A549 (cell line): ENCODE results near the gene APCS. TPM values are rescaled to one million over a fixed set of nuclear protein-coding genes. Genes with fewer than 3 reads are reported as not detected.
A peak's percentile ranks its signal among the peaks of the same experiment; 100 is the strongest.

Experiments used
- ATAC-seq, 2 experiments: fragments of 200-7000 bp in 1 of 2; fragments of >200 bp in 1 of 2; cut with Nextera tagmentation in 1 of 2; cut with Tn5 transposase in 1 of 2; 3 replicates each; pipeline versions ENCODE4 v1.8.0 to v1.9.1; 2018 to 2020; ENCODE audit warnings: mild to moderate bottlenecking in 1 of 2, moderate library complexity in 1 of 2
- CTCF ChIA-PET: fragments of 300-600 bp; sonication (Branson Sonifier 250); formaldehyde crosslinking; extraction: SDS; loops from one replicate; lab custom pipeline; 2021; ENCODE audit warnings: antibody characterized with exemption, inconsistent platforms; lab: Yijun Ruan, JAX
- POLR2A ChIA-PET: fragments of 350-600 bp; formaldehyde crosslinking; extraction: SDS; loops from one replicate; lab custom pipeline; 2021; ENCODE audit warnings: antibody characterized with exemption, inconsistent platforms; lab: Yijun Ruan, JAX
- DNase-seq, 2 experiments: peaks; one replicate each; pipeline versions ENCODE4 v3.0.0 to v3.0.0-alpha.2; 2011 to 2016; ENCODE audit warnings: low read depth in 1 of 2, low spot score in 1 of 2
- FAIRE-seq: peaks from 2 replicates; lab custom pipeline; 2011; peaks lifted over from hg19 to GRCh38; lab: Jason Lieb, UNC
- H3K27ac ChIP-seq, 2 experiments: fragments of >200 bp; sonication (Bioruptor Twin); formaldehyde crosslinking; 3 replicates each; pipeline ENCODE4 v1.5.1; 2016 to 2017
- H3K4me1 ChIP-seq: fragments of >200 bp; sonication (Bioruptor Twin); formaldehyde crosslinking; 3 replicates; pipeline ENCODE4 v1.6.1; 2016
- H3K4me2 ChIP-seq: fragments of >200 bp; sonication (Bioruptor Twin); formaldehyde crosslinking; 3 replicates; pipeline ENCODE4 v1.6.1; 2016
- H3K4me3 ChIP-seq: fragments of >200 bp; sonication (Bioruptor Twin); formaldehyde crosslinking; 3 replicates; pipeline ENCODE4 v1.5.1; 2016
- H3K9me3 ChIP-seq: fragments of >200 bp; sonication (Bioruptor Twin); formaldehyde crosslinking; 3 replicates; pipeline ENCODE4 v1.6.1; 2016
- BHLHE40 ChIP-seq: IDR thresholded peaks from 2 replicates; pipeline ENCODE4 v1.6.1; 2012; ENCODE audit warnings: low read depth, low read length, inconsistent platforms
- CEBPB ChIP-seq, 2 experiments: fragments of >200 bp in 1 of 2; sonication (Bioruptor Twin) in 1 of 2; formaldehyde crosslinking in 1 of 2; IDR thresholded peaks; 2 replicates each; pipeline ENCODE4 v1.6.1; 2012 to 2016
- CHD2 ChIP-seq: fragments of 150-350 bp; IDR thresholded peaks from 2 replicates; pipeline ENCODE4 v1.6.1; 2014; ENCODE audit warnings: low read length; ENCODE audit not compliant: partially characterized antibody
- EP300 ChIP-seq, 2 experiments: fragments of >200 bp; sonication (Bioruptor Twin); formaldehyde crosslinking; IDR thresholded peaks; 2 replicates in 1 of 2; 3 replicates in 1 of 2; pipeline ENCODE4 v1.6.1; 2016 to 2017
- ESRRA ChIP-seq: fragments of 150-350 bp; IDR thresholded peaks from 2 replicates; pipeline ENCODE4 v1.6.1; 2014; ENCODE audit warnings: mild to moderate bottlenecking, low read length, borderline replicate concordance
- FOSB ChIP-seq: fragments of 250-450 bp; sonication (Bioruptor Pico); IDR thresholded peaks from 2 replicates; pipeline ENCODE4 v1.5.0; 2020; ENCODE audit warnings: mild to moderate bottlenecking, moderate library complexity
- HDAC2 ChIP-seq: fragments of 200-600 bp; sonication (generic); IDR thresholded peaks from 2 replicates; pipeline ENCODE4 v1.6.1; 2016
- HEYL ChIP-seq: fragments of 250-450 bp; sonication (Bioruptor Pico); IDR thresholded peaks from 2 replicates; pipeline ENCODE4 v1.8.0; 2021; ENCODE audit warnings: mild to moderate bottlenecking, moderate library complexity
- HOXA7 ChIP-seq: fragments of 250-450 bp; sonication (Bioruptor Pico); IDR thresholded peaks from 2 replicates; pipeline ENCODE4 v1.5.0; 2020; ENCODE audit warnings: mild to moderate bottlenecking, moderate library complexity
- HOXB5 ChIP-seq: fragments of 250-450 bp; sonication (Bioruptor Pico); IDR thresholded peaks from 2 replicates; pipeline ENCODE4 v1.5.0; 2020; ENCODE audit warnings: mild to moderate bottlenecking, moderate library complexity
- JUN ChIP-seq, 2 experiments: fragments of >200 bp; sonication (Bioruptor Twin); formaldehyde crosslinking; IDR thresholded peaks; 2 replicates in 1 of 2; 3 replicates in 1 of 2; pipeline ENCODE4 v1.6.1; 2016 to 2017
- KDM5A ChIP-seq: fragments of 200-600 bp; sonication (generic); IDR thresholded peaks from 2 replicates; pipeline ENCODE4 v1.6.1; 2016; ENCODE audit warnings: antibody characterized with exemption, mild to moderate bottlenecking
- MAZ ChIP-seq: fragments of 150-350 bp; IDR thresholded peaks from 2 replicates; pipeline ENCODE4 v1.6.1; 2014; ENCODE audit warnings: antibody characterized with exemption, low read depth, low read length, borderline replicate concordance
- RARB ChIP-seq: fragments of 250-450 bp; sonication (Bioruptor Pico); IDR thresholded peaks from 2 replicates; pipeline ENCODE4 v1.8.0; 2021; ENCODE audit warnings: mild to moderate bottlenecking, moderate library complexity
- RCOR1 ChIP-seq: fragments of 150-350 bp; IDR thresholded peaks from 2 replicates; pipeline ENCODE4 v1.6.1; 2014; ENCODE audit warnings: antibody characterized with exemption, low read length, low read depth
- RFX5 ChIP-seq: fragments of 450-650 bp; IDR thresholded peaks from 2 replicates; pipeline ENCODE4 v1.7.1; 2014; ENCODE audit warnings: antibody characterized with exemption, mild to moderate bottlenecking, moderate library complexity
- TFCP2L1 ChIP-seq: fragments of 250-450 bp; sonication (Bioruptor Pico); IDR thresholded peaks from 2 replicates; pipeline ENCODE4 v1.5.0; 2021; ENCODE audit warnings: mild to moderate bottlenecking
- ZFP36 ChIP-seq: fragments of 450-650 bp; IDR thresholded peaks from 2 replicates; pipeline ENCODE4 v1.6.1; 2014; ENCODE audit warnings: borderline replicate concordance; ENCODE audit not compliant: partially characterized antibody
- ZNF302 ChIP-seq: fragments of 250-450 bp; sonication (Bioruptor Pico); IDR thresholded peaks from 2 replicates; pipeline ENCODE4 v1.9.0; 2021; ENCODE audit warnings: inconsistent platforms, mild to moderate bottlenecking, moderate library complexity
- ZSCAN20 ChIP-seq: fragments of 250-450 bp; sonication (Bioruptor Pico); IDR thresholded peaks from 2 replicates; pipeline ENCODE4 v1.8.0; 2022; ENCODE audit warnings: mild to moderate bottlenecking, moderate library complexity
- WGBS: methylation state at CpG from one replicate; pipeline ENCODE4 v1.1.6; 2017; ENCODE audit errors: missing lambda C conversion rate; 5-methylcytosine and 5-hydroxymethylcytosine counted together
- polyA plus RNA-seq, 4 experiments: library from polyadenylated mRNA; depleted of rRNA in 3 of 4; stranded (reverse); fragments of >200 nt; fragmentation: RNase III in 1 of 4; extraction: RNeasy Plus Mini Kit Qiagen cat#74134 plus additional on column Dnase treatment in 1 of 4; gene quantifications; 2 replicates in 3 of 4; 3 replicates in 1 of 4; pipeline ENCODE4 v1.2.3, GENCODE V29; 2011 to 2017
- TF ChIP-seq, protein P1 (sequence below): IDR thresholded peaks from 2 replicates; pipeline ENCODE4 v1.6.1; 2012

Gene APCS
- polyA plus RNA-seq, 2 of the 4 experiments (the other 2 are of a cell fraction): not detected

DNA sequence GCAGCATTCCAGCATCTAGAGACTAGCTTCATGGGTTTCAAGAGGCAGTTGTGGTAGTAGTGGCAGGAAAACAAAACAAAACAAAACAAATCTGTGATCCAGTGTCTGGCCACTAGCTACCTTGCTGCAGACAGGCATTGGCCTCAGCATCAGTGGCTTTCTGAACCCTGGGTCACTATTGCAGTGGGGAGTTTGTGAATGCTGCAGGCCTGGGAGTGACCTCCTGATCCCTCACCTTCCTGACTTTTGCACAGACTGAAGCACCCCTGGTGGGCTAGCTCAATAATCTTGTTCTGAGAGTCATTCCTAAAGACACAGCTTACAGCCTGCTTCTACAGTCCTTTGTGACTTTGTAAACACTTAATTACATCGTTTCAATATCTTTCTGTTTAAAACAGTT lies 24.9 kb upstream of the APCS start:
- no peak for ATAC-seq
- Histone ChIP-seq H3K9me3 (peaks cover 5% of the 10 kb centered on the region; the same call in 1 of the 3 replicates), H3K4me2 (no peak overlapping the region), H3K4me3 (no peak overlapping the region), H3K27ac (no peak overlapping the region)
- WGBS: 3% methylated on average over 1 of the region's 1 CpG
- TF ChIP-seq ZFP36: no peak
- TF ChIP-seq HDAC2: no peak
- no peak for TF ChIP-seq RCOR1
- TF ChIP-seq TFCP2L1 (CRISPR knock-in tag): no peak
- TF ChIP-seq, protein P1, sequence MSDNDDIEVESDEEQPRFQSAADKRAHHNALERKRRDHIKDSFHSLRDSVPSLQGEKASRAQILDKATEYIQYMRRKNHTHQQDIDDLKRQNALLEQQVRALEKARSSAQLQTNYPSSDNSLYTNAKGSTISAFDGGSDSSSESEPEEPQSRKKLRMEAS: no peak
- no peak for TF ChIP-seq HOXB5 (CRISPR knock-in tag)
- no peak for TF ChIP-seq JUN (IDR thresholded peaks at IDR 0.05)
- no peak for TF ChIP-seq CHD2
- TF ChIP-seq, all 56 proteins: peak for 0
- no peaks in the 10 kb centered on the region for H3K4me1 ChIP-seq
- ChIA-PET POLR2A (no interaction called here), CTCF (no interaction called here)
- no peak for FAIRE-seq
- no peak for DNase-seq

DNA sequence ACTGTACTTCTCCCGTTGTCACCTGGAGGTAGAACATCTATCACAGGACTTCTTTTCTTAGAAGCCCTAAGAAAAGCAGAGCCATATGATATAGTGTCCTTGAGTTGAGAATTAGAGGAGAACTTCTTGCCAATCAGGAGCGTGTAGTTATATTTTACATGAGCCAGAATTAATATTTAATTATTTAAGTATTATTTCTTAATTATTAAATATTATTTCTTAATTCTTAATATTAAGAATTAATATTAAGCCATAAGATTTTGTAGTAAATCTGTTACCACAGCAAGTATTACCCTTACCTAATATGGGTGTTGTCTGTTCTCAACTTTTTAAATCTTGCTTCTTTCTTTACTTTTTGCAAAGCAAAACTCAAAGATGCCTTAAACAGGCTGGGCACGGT lies 10.2 kb upstream of the APCS start:
- Histone ChIP-seq H3K9me3 (no peaks in the 10 kb centered on the region), H3K4me3 (no peak overlapping the region), H3K4me1 (no peaks in the 10 kb centered on the region), H3K27ac (no peak overlapping the region), H3K4me2 (no peak overlapping the region)
- ChIA-PET CTCF (no interaction called here), POLR2A (no interaction called here)
- FAIRE-seq (no peak), DNase-seq (no peak), ATAC-seq (no peak)
- TF ChIP-seq HOXA7 (no peak), FOSB (CRISPR knock-in tag) (no peak), ESRRA (no peak), TFCP2L1 (CRISPR knock-in tag) (no peak)
- WGBS: 52% methylated on average over 3 of the region's 3 CpGs

- FAIRE-seq: no peak
- ChIA-PET POLR2A (no interaction called here), CTCF (no interaction called here)
- WGBS: 19% methylated on average over 3 of the region's 3 CpGs
- Histone ChIP-seq H3K27ac (no peak overlapping the region; a peak in 1 of 6 replicates), H3K9me3 (no peaks in the 10 kb centered on the region), H3K4me3 (no peak overlapping the region), H3K4me2 (no peak overlapping the region), H3K4me1 (no peaks in the 10 kb centered on the region)
- no peak for DNase-seq
- TF ChIP-seq HEYL: no peak
- TF ChIP-seq CHD2: no peak
- TF ChIP-seq BHLHE40: no peak
- no peak for TF ChIP-seq HOXB5 (CRISPR knock-in tag)
- no peak for ATAC-seq
Measured at GRCh38 chr1:159580340-159580739, 7.3 kb upstream of the APCS start.

- TF ChIP-seq, protein P1: no peak
- no peak for TF ChIP-seq RFX5
- no peak for TF ChIP-seq RARB (CRISPR knock-in tag)
- no peak for TF ChIP-seq CEBPB (IDR thresholded peaks at IDR 0.05)
- no peak for TF ChIP-seq ZNF302 (CRISPR knock-in tag)
- no peak for TF ChIP-seq ZSCAN20 (CRISPR knock-in tag)
- no peak for TF ChIP-seq KDM5A
- TF ChIP-seq MAZ: no peak
- TF ChIP-seq EP300 (IDR thresholded peaks at IDR 0.05): no peak
- ChIA-PET CTCF (no interaction called here), POLR2A (no interaction called here)
- DNase-seq (no peak), ATAC-seq (no peak), FAIRE-seq (no peak)
- Histone ChIP-seq H3K9me3 (no peaks in the 10 kb centered on the region), H3K4me2 (no peak overlapping the region), H3K4me3 (no peak overlapping the region), H3K27ac (peak overlapping the region in 1 of 2 experiments; percentile 28; a peak in 1 of 6 replicates), H3K4me1 (no peaks in the 10 kb centered on the region)
- 46% methylated on average over 1 of the region's 1 CpG for WGBS
Measured at GRCh38 chr1:159581422-159581821, 6.2 kb upstream of the APCS start.
